Activated CD8-positive, alpha-beta T cell treated with anti-CD3 and anti-CD28 coated beads for 36 hours (primary cell): ENCODE measurements around the gene FIBCD1. TPM values are rescaled to one million over a fixed set of nuclear protein-coding genes. Genes with fewer than 3 reads are reported as not detected.
"Not testable (repeated sequence)": the region's sequence is repeated elsewhere in the genome, so short reads cannot be mapped to it uniquely, and the experiment has no call there.

ENCODE experiments used
- ATAC-seq: fragments of 200-7000 bp; cut with Tn5 transposase; one replicate; pipeline ENCODE4 v1.10.0; 2021; ENCODE audit warnings: mild to moderate bottlenecking, moderate library complexity
- CTCF ChIA-PET: fragments of 350-600 bp; sonication (Branson Sonifier 250); formaldehyde crosslinking; loops from one replicate; lab custom pipeline; 2021; ENCODE audit warnings: antibody characterized with exemption; lab: Charles Lee
- POLR2A ChIA-PET: fragments of 350-600 bp; sonication (Branson Sonifier 250); formaldehyde crosslinking; loops from one replicate; lab custom pipeline; 2021; ENCODE audit warnings: antibody characterized with exemption; lab: Charles Lee
- DNase-seq: peaks from one replicate; pipeline ENCODE4 v3.0.0-alpha.2; 2020
- H3K27ac Mint-ChIP-seq: one replicate; pipeline ENCODE4 v1.8.0; 2021; ENCODE audit warnings: mild to moderate bottlenecking, mixed read lengths
- H3K27me3 Mint-ChIP-seq: one replicate; pipeline ENCODE4 v1.8.0; 2021; ENCODE audit warnings: mixed read lengths
- H3K36me3 Mint-ChIP-seq: one replicate; pipeline ENCODE4 v1.8.0; 2021; ENCODE audit warnings: low read depth, mixed read lengths
- H3K4me1 Mint-ChIP-seq: one replicate; pipeline ENCODE4 v1.8.0; 2021; ENCODE audit warnings: low read depth, mixed read lengths
- H3K4me3 Mint-ChIP-seq: one replicate; pipeline ENCODE4 v1.8.0; 2021; ENCODE audit warnings: mild to moderate bottlenecking, moderate library complexity, mixed read lengths
- H3K9me3 Mint-ChIP-seq: one replicate; pipeline ENCODE4 v1.8.0; 2021; ENCODE audit warnings: mixed read lengths
- intact Hi-C: fragments of 100-400 bp; cut with micrococcal nuclease; formaldehyde crosslinking; loops from one replicate; pipeline ENCODE4 v1.10.0; 2022
- total RNA-seq, 2 experiments: library from RNA; stranded (reverse); gene quantifications; one replicate each; pipeline ENCODE4 v1.2.3, GENCODE V29; 2021
- TF ChIP-seq, protein P1 (sequence below): fragments of 200-600 bp; IDR thresholded peaks from one replicate; pipeline ENCODE4 v1.8.0; 2022; ENCODE audit warnings: antibody characterized with exemption, mild to moderate bottlenecking

Gene FIBCD1
- total RNA-seq, 2 experiments from 2014 or later, result not detected

DNA sequence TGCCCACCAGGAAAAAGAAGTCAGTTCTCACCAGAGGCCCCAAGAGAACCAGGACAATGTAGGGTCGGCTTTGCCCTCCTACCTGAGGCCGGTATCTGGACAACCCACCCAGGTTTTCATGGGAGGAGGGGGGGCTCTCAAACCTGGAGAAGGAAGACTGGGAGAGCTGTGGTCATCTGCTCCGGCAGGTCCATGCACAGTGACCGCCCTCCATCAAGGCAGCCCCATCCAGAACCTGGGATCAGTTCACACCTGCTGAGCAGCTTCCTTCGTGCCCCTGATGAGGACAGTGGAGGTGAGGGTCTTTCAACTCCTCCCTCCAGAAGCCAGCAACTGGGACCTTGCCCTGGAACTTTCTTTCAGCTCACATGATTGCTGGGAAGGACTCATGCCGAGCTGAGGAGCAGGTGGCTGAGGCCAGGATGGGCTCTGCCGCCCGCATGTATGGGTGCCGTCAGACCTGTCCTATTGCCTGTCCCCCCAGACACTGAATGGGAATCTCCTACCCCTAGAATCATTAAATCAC, 20.8 kb upstream of the FIBCD1 start:
- TF ChIP-seq, protein P1, sequence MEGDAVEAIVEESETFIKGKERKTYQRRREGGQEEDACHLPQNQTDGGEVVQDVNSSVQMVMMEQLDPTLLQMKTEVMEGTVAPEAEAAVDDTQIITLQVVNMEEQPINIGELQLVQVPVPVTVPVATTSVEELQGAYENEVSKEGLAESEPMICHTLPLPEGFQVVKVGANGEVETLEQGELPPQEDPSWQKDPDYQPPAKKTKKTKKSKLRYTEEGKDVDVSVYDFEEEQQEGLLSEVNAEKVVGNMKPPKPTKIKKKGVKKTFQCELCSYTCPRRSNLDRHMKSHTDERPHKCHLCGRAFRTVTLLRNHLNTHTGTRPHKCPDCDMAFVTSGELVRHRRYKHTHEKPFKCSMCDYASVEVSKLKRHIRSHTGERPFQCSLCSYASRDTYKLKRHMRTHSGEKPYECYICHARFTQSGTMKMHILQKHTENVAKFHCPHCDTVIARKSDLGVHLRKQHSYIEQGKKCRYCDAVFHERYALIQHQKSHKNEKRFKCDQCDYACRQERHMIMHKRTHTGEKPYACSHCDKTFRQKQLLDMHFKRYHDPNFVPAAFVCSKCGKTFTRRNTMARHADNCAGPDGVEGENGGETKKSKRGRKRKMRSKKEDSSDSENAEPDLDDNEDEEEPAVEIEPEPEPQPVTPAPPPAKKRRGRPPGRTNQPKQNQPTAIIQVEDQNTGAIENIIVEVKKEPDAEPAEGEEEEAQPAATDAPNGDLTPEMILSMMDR, result no peak
- Mint-ChIP-seq H3K27ac (no peak overlapping the region), H3K9me3 (peaks cover 2% of the 10 kb centered on the region), H3K4me3 (no peak overlapping the region), H3K36me3 (no peaks in the 10 kb centered on the region), H3K27me3 (no peaks in the 10 kb centered on the region), H3K4me1 (peaks cover 2% of the 10 kb centered on the region)
- ATAC-seq (no peak), DNase-seq (no peak)
- ChIA-PET CTCF (no interaction called here), POLR2A (no interaction called here)
- intact Hi-C loops, result no loop called here

DNA sequence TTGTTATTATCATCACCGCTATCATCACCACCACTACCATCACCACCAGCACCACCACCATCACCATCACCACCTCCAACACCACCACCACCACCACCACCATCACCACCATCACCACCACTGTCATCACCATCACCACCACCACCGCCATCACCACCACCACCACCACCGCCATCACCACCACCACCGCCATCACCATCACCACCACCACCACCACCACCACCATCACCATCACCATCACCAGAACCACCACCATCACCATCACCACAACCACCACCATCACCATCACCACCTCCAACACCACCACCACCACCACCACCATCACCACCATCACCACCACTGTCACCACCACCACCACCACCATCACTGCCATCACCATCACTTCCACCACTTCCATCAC, 19.5 kb upstream of the FIBCD1 start:
- H3K4me1 Mint-ChIP-seq, H3K36me3 Mint-ChIP-seq, H3K27ac Mint-ChIP-seq, ATAC-seq, H3K4me3 Mint-ChIP-seq, DNase-seq, intact Hi-C loops, H3K27me3 Mint-ChIP-seq, H3K9me3 Mint-ChIP-seq, CTCF ChIA-PET, POLR2A ChIA-PET: not testable (repeated sequence)

DNA sequence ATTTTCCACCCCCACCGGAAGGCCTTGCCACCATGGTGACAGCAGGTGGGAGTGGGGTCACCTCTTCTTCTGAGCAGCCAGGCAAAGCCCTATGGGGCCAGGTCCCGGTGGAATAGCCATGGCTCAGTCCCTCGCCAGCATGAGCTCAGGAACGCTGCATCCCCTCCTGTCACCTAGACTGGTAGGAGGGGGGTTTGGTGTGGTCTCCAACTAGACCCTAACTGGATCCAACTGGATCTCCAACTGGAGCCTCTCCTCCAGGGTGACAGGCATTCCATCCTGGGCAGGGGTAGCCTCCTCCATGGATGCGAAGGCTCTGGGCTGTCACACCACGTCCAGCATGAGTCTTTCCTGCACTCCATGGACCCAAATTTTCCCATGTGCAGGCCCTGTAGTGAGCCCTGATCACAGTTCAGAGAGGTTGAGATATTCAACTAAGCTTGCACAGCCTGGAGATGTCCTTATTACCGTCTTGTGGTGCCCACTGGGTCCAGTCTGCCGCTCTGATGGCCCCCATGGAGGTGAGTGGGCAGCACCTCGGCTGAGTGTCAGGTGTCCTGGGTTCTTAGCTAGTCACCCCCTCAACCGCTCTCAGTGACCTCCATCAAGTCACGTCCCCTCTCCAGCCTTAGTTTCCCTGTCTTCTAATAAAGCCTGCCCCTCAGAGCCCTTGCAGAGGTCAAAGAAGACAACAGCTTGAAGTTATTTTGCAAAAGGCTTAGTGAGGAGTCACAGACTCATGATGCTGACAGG, 18.6 kb upstream of the FIBCD1 start:
- no peak overlapping the region for H3K4me3 Mint-ChIP-seq
- intact Hi-C loops, result no loop called here
- DNase-seq (no peak), ATAC-seq (no peak)
- TF ChIP-seq, protein P1, result no peak
- peaks cover 2% of the 10 kb centered on the region for H3K4me1 Mint-ChIP-seq
- H3K36me3 Mint-ChIP-seq, result no peaks in the 10 kb centered on the region
- no peaks in the 10 kb centered on the region for H3K27me3 Mint-ChIP-seq
- peaks cover 2% of the 10 kb centered on the region for H3K9me3 Mint-ChIP-seq
- H3K27ac Mint-ChIP-seq, result no peak overlapping the region
- ChIA-PET CTCF (no interaction called here), POLR2A (no interaction called here)

DNA sequence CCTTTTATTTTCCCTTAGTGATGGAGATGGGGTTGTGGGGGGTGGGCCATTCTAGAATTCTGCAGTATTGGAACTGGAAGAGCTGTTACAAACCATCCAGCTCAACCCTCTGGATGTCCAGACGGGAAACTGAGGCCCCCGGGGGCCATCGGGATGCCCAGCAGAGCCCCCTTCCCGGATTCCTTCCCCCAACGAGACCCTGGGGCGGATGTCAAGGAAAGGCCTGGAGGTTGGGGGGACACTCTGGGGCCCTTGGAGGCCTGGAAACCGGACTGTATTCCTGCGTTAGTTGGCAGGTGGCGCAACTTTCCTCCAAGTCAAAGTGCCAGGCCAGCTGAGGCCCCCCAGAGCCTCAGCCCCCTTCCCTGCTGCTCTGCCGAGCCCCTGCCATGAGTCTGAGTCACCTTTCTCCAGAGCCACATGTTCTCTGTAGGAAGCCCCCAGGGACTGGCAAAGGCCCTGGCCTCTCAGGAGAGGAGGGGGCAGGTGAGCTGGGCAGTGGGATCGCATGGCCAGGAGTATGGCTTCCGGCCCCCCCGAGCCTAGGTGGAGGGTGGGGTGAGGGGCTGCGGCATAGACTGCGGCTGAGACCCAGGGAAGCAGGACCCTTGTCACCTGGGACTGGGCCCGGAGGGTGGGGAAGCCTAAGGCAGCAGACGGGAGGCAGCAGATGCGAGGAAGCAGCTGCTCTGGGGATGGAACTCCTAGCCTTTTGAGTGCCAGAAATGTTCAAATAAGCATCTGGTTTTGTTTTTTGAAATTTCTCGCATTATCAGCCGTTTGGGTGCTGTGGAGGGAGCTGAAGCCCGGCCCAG, 17.8 kb upstream of the FIBCD1 start:
- ChIA-PET CTCF (no interaction called here), POLR2A (no interaction called here)
- intact Hi-C loops, result no loop called here
- no peak overlapping the region for H3K27ac Mint-ChIP-seq
- H3K27me3 Mint-ChIP-seq, result no peaks in the 10 kb centered on the region
- TF ChIP-seq, protein P1, result no peak
- H3K9me3 Mint-ChIP-seq, result peaks cover 2% of the 10 kb centered on the region
- peaks cover 2% of the 10 kb centered on the region for H3K4me1 Mint-ChIP-seq
- no peak for DNase-seq
- ATAC-seq, result no peak
- H3K4me3 Mint-ChIP-seq, result no peak overlapping the region
- H3K36me3 Mint-ChIP-seq, result no peaks in the 10 kb centered on the region

DNA sequence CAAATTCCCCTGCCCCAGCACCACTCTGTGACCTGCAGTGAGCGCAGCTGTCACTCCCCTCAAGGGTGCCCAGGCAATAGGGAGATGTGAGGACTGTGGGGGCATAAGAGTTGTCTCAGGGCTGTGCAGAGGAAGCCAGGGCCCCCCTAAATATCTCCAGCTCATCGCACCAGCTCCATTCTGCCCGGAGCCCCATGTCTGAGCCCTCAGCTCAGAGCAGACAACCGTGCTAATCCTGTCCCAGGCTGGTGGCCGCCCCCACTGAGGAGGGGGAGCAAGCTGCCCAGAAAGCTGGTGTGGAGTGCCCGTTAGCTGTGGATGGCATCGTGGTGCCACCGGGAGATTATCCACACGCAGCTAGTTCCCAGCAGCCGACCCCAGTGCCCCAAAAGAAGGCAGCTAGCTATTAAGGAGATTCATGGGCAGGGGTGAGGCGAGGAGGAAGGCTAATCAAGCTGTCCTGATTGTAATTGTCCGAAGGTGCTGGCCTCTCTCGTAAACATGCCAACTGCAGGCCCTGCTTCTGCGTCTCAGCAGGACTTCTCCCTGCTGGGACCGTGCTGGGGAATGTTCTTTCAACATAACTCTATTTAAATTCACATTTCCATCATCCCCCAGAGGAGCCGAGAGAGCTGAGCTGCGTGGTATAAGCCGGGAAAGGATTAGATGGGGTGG, 17.0 kb upstream of the FIBCD1 start:
- TF ChIP-seq, protein P1, result no peak
- Mint-ChIP-seq H3K4me1 (peaks cover 2% of the 10 kb centered on the region), H3K9me3 (peaks cover 2% of the 10 kb centered on the region), H3K4me3 (no peak overlapping the region), H3K27me3 (no peaks in the 10 kb centered on the region), H3K27ac (no peak overlapping the region), H3K36me3 (no peaks in the 10 kb centered on the region)
- ATAC-seq (no peak), DNase-seq (no peak)
- CTCF ChIA-PET, result no interaction called here
- POLR2A ChIA-PET, result no interaction called here
- intact Hi-C loops, result no loop called here

DNA sequence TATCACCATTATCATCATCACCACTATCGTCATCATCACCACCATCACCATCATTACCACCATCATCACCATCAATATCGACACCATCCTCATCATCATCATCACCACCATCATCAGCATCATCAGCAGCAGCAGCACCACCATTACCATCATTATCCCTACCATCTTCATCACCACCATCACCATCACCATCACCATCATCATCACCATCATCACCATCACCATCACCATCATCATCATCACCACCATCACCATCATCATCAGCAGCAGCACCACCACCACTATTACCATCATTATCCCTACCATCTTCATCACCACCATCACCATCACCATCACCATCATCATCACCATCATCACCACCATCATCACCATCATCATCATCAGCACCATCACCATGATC, 15.9 kb upstream of the FIBCD1 start:
- H3K36me3 Mint-ChIP-seq, POLR2A ChIA-PET, intact Hi-C loops, H3K4me1 Mint-ChIP-seq, ATAC-seq, H3K4me3 Mint-ChIP-seq, CTCF ChIA-PET, H3K27me3 Mint-ChIP-seq, H3K27ac Mint-ChIP-seq, DNase-seq, H3K9me3 Mint-ChIP-seq: not testable (repeated sequence)
